ENCODE measurements around the gene SOD1. TPM values are rescaled to one million over a fixed set of nuclear protein-coding genes. Genes with fewer than 3 reads are reported as not detected.
"Not testable (repeated sequence)": the region's sequence is repeated elsewhere in the genome, so short reads cannot be mapped to it uniquely, and the experiment has no call there.

The SOD1 gene
- total and polyA plus RNA-seq, 4 donors: 167 to 479 (median 252) TPM

GRCh38 chr21:31660591-31660990 is 1.1 kb downstream of the SOD1 start:
- peaks cover 0 to 3% of the 10 kb centered on the region in 2 donors for H3K36me3 ChIP-seq (ENCODE audit: control insufficient read depth in 1 of 2, insufficient read depth in 2 of 2, low read length in 1 of 2)
- no peak for ATAC-seq (ENCODE audit: low FRiP score)
- intact Hi-C loops (cut with DNase I): loop anchor here in 1 of 2 donors (5.0 to 10.0 kb wide), 2 partner anchors 72 to 614 kb away; partner anchors contain the start of genes MIS18A and SCAF4
- H3K27me3 ChIP-seq (ENCODE audit: control insufficient read depth in 1 of 2, insufficient read depth in 2 of 2, low read length in 1 of 2): no peaks in the 10 kb centered on the region
- H3K9me3 ChIP-seq (ENCODE audit: control insufficient read depth, low read length): no peaks in the 10 kb centered on the region
- peaks cover 0 to 5% of the 10 kb centered on the region in 2 donors for H3K4me1 ChIP-seq (ENCODE audit: control insufficient read depth in 1 of 2, insufficient read depth in 2 of 2, low read length in 2 of 2)
- peak overlapping the region in 1 of 2 donors; percentile 77 for H3K27ac ChIP-seq (ENCODE audit: low read depth in 1 of 2, low read length in 2 of 2)
- H3K4me3 ChIP-seq (ENCODE audit: low read length in 2 of 2): peak overlapping the region; percentile 65 to 76
- 2 to 3% methylated on average over 8 of the region's 8 CpGs for WGBS, 2 donors
- DNase-seq: no peak

- no peaks in the 10 kb centered on the region for H3K9me3 ChIP-seq (ENCODE audit: control insufficient read depth, low read length)
- H3K36me3 ChIP-seq (ENCODE audit: control insufficient read depth in 1 of 2, insufficient read depth in 2 of 2, low read length in 1 of 2): peaks cover 2 to 6% of the 10 kb centered on the region in 2 donors
- WGBS, 2 donors: 82 to 89% methylated on average over 7 of the region's 7 CpGs
- no peak overlapping the region for H3K27ac ChIP-seq (ENCODE audit: low read depth in 1 of 2, low read length in 2 of 2)
- no peaks in the 10 kb centered on the region for H3K27me3 ChIP-seq (ENCODE audit: control insufficient read depth in 1 of 2, insufficient read depth in 2 of 2, low read length in 1 of 2)
- ATAC-seq (ENCODE audit: low FRiP score) (no peak), DNase-seq (no peak)
- no peak overlapping the region for H3K4me3 ChIP-seq (ENCODE audit: low read length in 2 of 2)
- intact Hi-C loops (cut with DNase I): loop anchor here in 1 of 2 donors (5.0 to 10.0 kb wide), 2 partner anchors 69 to 611 kb away; partner anchors contain the start of genes MIS18A and SCAF4
- H3K4me1 ChIP-seq (ENCODE audit: control insufficient read depth in 1 of 2, insufficient read depth in 2 of 2, low read length in 2 of 2): peaks cover 1 to 5% of the 10 kb centered on the region in 2 donors
These were observed 4.2 kb downstream of the SOD1 start for GRCh38 chr21:31663584-31664249.

GRCh38 chr21:31665397-31665796 is 5.9 kb downstream of the SOD1 start:
- H3K27me3 ChIP-seq (ENCODE audit: control insufficient read depth in 1 of 2, insufficient read depth in 2 of 2, low read length in 1 of 2): no peaks in the 10 kb centered on the region
- peaks cover 3 to 6% of the 10 kb centered on the region in 2 donors for H3K36me3 ChIP-seq (ENCODE audit: control insufficient read depth in 1 of 2, insufficient read depth in 2 of 2, low read length in 1 of 2)
- peaks cover 1 to 5% of the 10 kb centered on the region in 2 donors for H3K4me1 ChIP-seq (ENCODE audit: control insufficient read depth in 1 of 2, insufficient read depth in 2 of 2, low read length in 2 of 2)
- no peaks in the 10 kb centered on the region for H3K9me3 ChIP-seq (ENCODE audit: control insufficient read depth, low read length)
- intact Hi-C loops (cut with DNase I): loop anchor here in 1 of 2 donors (10.0 kb wide), 1 partner anchor 609 kb away; the partner anchor contains the start of gene MIS18A
- ATAC-seq (ENCODE audit: low FRiP score): no peak
- no peak for DNase-seq
- 63 to 64% methylated on average over 8 of the region's 8 CpGs for WGBS, 2 donors
- H3K4me3 ChIP-seq (ENCODE audit: low read length in 2 of 2): no peak overlapping the region
- H3K27ac ChIP-seq (ENCODE audit: low read depth in 1 of 2, low read length in 2 of 2): no peak overlapping the region

GRCh38 chr21:31665869-31666268 is 6.4 kb downstream of the SOD1 start:
- not testable (repeated sequence) for H3K4me1 ChIP-seq (ENCODE audit: control insufficient read depth in 1 of 2, insufficient read depth in 2 of 2, low read length in 2 of 2); H3K36me3 ChIP-seq (ENCODE audit: control insufficient read depth in 1 of 2, insufficient read depth in 2 of 2, low read length in 1 of 2); H3K4me3 ChIP-seq (ENCODE audit: low read length in 2 of 2); H3K27ac ChIP-seq (ENCODE audit: low read depth in 1 of 2, low read length in 2 of 2); H3K27me3 ChIP-seq (ENCODE audit: control insufficient read depth in 1 of 2, insufficient read depth in 2 of 2, low read length in 1 of 2); ATAC-seq (ENCODE audit: low FRiP score); DNase-seq; H3K9me3 ChIP-seq (ENCODE audit: control insufficient read depth, low read length)
- intact Hi-C loops (cut with DNase I): loop anchor here in 1 of 2 donors (10.0 kb wide), 1 partner anchor 609 kb away; the partner anchor contains the start of gene MIS18A
- 95 to 97% methylated on average over 4 of the region's 4 CpGs for WGBS, 2 donors

GRCh38 chr21:31666445-31667010 is 7.0 kb downstream of the SOD1 start:
- Histone ChIP-seq H3K27ac (ENCODE audit: low read depth in 1 of 2, low read length in 2 of 2) (no peak overlapping the region), H3K4me1 (ENCODE audit: control insufficient read depth in 1 of 2, insufficient read depth in 2 of 2, low read length in 2 of 2) (peaks cover 1 to 5% of the 10 kb centered on the region in 2 donors), H3K4me3 (ENCODE audit: low read length in 2 of 2) (no peak overlapping the region), H3K36me3 (ENCODE audit: control insufficient read depth in 1 of 2, insufficient read depth in 2 of 2, low read length in 1 of 2) (peaks cover 6% of the 10 kb centered on the region in 2 donors), H3K27me3 (ENCODE audit: control insufficient read depth in 1 of 2, insufficient read depth in 2 of 2, low read length in 1 of 2) (no peaks in the 10 kb centered on the region), H3K9me3 (ENCODE audit: control insufficient read depth, low read length) (no peaks in the 10 kb centered on the region)
- 74 to 78% methylated on average over 5 of the region's 5 CpGs for WGBS, 2 donors
- no peak for DNase-seq
- ATAC-seq (ENCODE audit: low FRiP score): no peak
- intact Hi-C loops (cut with DNase I): loop anchor here in 1 of 2 donors (10.0 kb wide), 1 partner anchor 608 kb away; the partner anchor contains the start of gene MIS18A

- H3K27ac ChIP-seq (ENCODE audit: low read depth in 1 of 2, low read length in 2 of 2): no peak overlapping the region
- H3K4me3 ChIP-seq (ENCODE audit: low read length in 2 of 2): no peak overlapping the region
- H3K27me3 ChIP-seq (ENCODE audit: control insufficient read depth in 1 of 2, insufficient read depth in 2 of 2, low read length in 1 of 2): no peaks in the 10 kb centered on the region
- no peak for ATAC-seq (ENCODE audit: low FRiP score)
- H3K4me1 ChIP-seq (ENCODE audit: control insufficient read depth in 1 of 2, insufficient read depth in 2 of 2, low read length in 2 of 2): peaks cover 1 to 2% of the 10 kb centered on the region in 2 donors
- WGBS, 2 donors: 89 to 91% methylated on average over 5 of the region's 5 CpGs
- intact Hi-C loops (cut with DNase I): loop anchor here in 1 of 2 donors (10.0 kb wide), 1 partner anchor 608 kb away; the partner anchor contains the start of gene MIS18A
- DNase-seq: no peak
- peaks cover 6% of the 10 kb centered on the region in 2 donors for H3K36me3 ChIP-seq (ENCODE audit: control insufficient read depth in 1 of 2, insufficient read depth in 2 of 2, low read length in 1 of 2)
- no peaks in the 10 kb centered on the region for H3K9me3 ChIP-seq (ENCODE audit: control insufficient read depth, low read length)
These were observed 7.6 kb downstream of the SOD1 start for GRCh38 chr21:31667132-31667531.

- H3K4me1 ChIP-seq (ENCODE audit: control insufficient read depth in 1 of 2, insufficient read depth in 2 of 2, low read length in 2 of 2): peaks cover 1 to 2% of the 10 kb centered on the region in 2 donors
- DNase-seq (no peak), ATAC-seq (ENCODE audit: low FRiP score) (no peak)
- peaks cover 6% of the 10 kb centered on the region in 2 donors for H3K36me3 ChIP-seq (ENCODE audit: control insufficient read depth in 1 of 2, insufficient read depth in 2 of 2, low read length in 1 of 2)
- H3K9me3 ChIP-seq (ENCODE audit: control insufficient read depth, low read length): no peaks in the 10 kb centered on the region
- no peak overlapping the region for H3K27ac ChIP-seq (ENCODE audit: low read depth in 1 of 2, low read length in 2 of 2)
- intact Hi-C loops (cut with DNase I): loop anchor here in 1 of 2 donors (10.0 kb wide), 1 partner anchor 607 kb away; the partner anchor contains the start of gene MIS18A
- no peak overlapping the region for H3K4me3 ChIP-seq (ENCODE audit: low read length in 2 of 2)
- H3K27me3 ChIP-seq (ENCODE audit: control insufficient read depth in 1 of 2, insufficient read depth in 2 of 2, low read length in 1 of 2): no peaks in the 10 kb centered on the region
These were observed 8.1 kb downstream of the SOD1 start for GRCh38 chr21:31667639-31668038.

GRCh38 chr21:31668651-31669491 is 9.4 kb downstream of the SOD1 start:
- no peak overlapping the region for H3K4me3 ChIP-seq (ENCODE audit: low read length in 2 of 2)
- WGBS, 2 donors: 69 to 80% methylated on average over 2 of the region's 2 CpGs
- DNase-seq: no peak
- no peaks in the 10 kb centered on the region for H3K27me3 ChIP-seq (ENCODE audit: control insufficient read depth in 1 of 2, insufficient read depth in 2 of 2, low read length in 1 of 2)
- H3K9me3 ChIP-seq (ENCODE audit: control insufficient read depth, low read length): no peaks in the 10 kb centered on the region
- intact Hi-C loops (cut with DNase I): loop anchor here in 1 of 2 donors (10.0 kb wide), 1 partner anchor 606 kb away; the partner anchor contains the start of gene MIS18A
- peaks cover 0 to 1% of the 10 kb centered on the region in 2 donors for H3K4me1 ChIP-seq (ENCODE audit: control insufficient read depth in 1 of 2, insufficient read depth in 2 of 2, low read length in 2 of 2)
- H3K27ac ChIP-seq (ENCODE audit: low read depth in 1 of 2, low read length in 2 of 2): no peak overlapping the region
- no peak for ATAC-seq (ENCODE audit: low FRiP score)
- peaks cover 3 to 6% of the 10 kb centered on the region in 2 donors for H3K36me3 ChIP-seq (ENCODE audit: control insufficient read depth in 1 of 2, insufficient read depth in 2 of 2, low read length in 1 of 2)

All from aorta (tissue), 5 donors.